LHCN-M2 (cell line): ENCODE measurements around the gene SYMPK. TPM values are rescaled to one million over a fixed set of nuclear protein-coding genes. Genes with fewer than 3 reads are reported as not detected.
A peak's percentile ranks its signal among the peaks of the same experiment; 100 is the strongest.
"Not testable (repeated sequence)": the region's sequence is repeated elsewhere in the genome, so short reads cannot be mapped to it uniquely, and the experiment has no call there.

ENCODE experiments used
- DNase-seq: peaks from one replicate; pipeline ENCODE4 v3.0.0-alpha.2; 2012; ENCODE audit warnings: low read depth
- total RNA-seq: library from RNA; depleted of rRNA; stranded (reverse); fragments of >200 nt; gene quantifications from 2 replicates; pipeline ENCODE4 v1.2.3, GENCODE V29; 2014

Gene SYMPK
- total RNA-seq, 1 experiment from 2014 or later: 35.9 TPM

- no peak for DNase-seq
These were observed 58.6 kb downstream of the SYMPK start for GRCh38 chr19:45804140-45804958.

GRCh38 chr19:45801603-45802175, 61.3 kb downstream of the SYMPK start:
- DNase-seq: no peak

- peak; percentile 64 for DNase-seq
These were observed 62.8 kb downstream of the SYMPK start for GRCh38 chr19:45800070-45800553.

- not testable (repeated sequence) for DNase-seq
These were observed 63.4 kb downstream of the SYMPK start for GRCh38 chr19:45799541-45799940.

- peak; percentile 85 for DNase-seq
These were observed 63.9 kb downstream of the SYMPK start for GRCh38 chr19:45798995-45799517.

GRCh38 chr19:45794627-45795026, 68.3 kb downstream of the SYMPK start:
- no peak for DNase-seq

GRCh38 chr19:45793876-45794275, 69.1 kb downstream of the SYMPK start:
- DNase-seq: no peak

GRCh38 chr19:45793178-45793564, 69.8 kb downstream of the SYMPK start:
- no peak for DNase-seq

- peak; percentile 97 for DNase-seq
These were observed 70.3 kb downstream of the SYMPK start, which contains the start of gene DMWD for GRCh38 chr19:45792470-45793177. Gene DMWD, minus strand, starts transcription at chr19:45792845. Its CDS starts 89 bp downstream, at chr19:45792756.

GRCh38 chr19:45791744-45792469, 71.0 kb downstream of the SYMPK start:
- no peak for DNase-seq

- no peak for DNase-seq
These were observed 72.0 kb downstream of the SYMPK start for GRCh38 chr19:45790942-45791341.

- DNase-seq: no peak
These were observed 73.7 kb downstream of the SYMPK start for GRCh38 chr19:45789035-45789786.

GRCh38 chr19:45786533-45786894, 76.4 kb downstream of the SYMPK start:
- no peak for DNase-seq

- DNase-seq: no peak
These were observed 77.0 kb downstream of the SYMPK start for GRCh38 chr19:45785781-45786532.

- no peak for DNase-seq
These were observed 77.8 kb downstream of the SYMPK start for GRCh38 chr19:45785097-45785496.

- no peak for DNase-seq
These were observed 78.9 kb downstream of the SYMPK start for GRCh38 chr19:45784096-45784495.

- peak; percentile 84 for DNase-seq
These were observed 79.8 kb downstream of the SYMPK start for GRCh38 chr19:45782820-45783785.

- DNase-seq: no peak
These were observed 80.7 kb downstream of the SYMPK start, which contains the start of gene DMPK for GRCh38 chr19:45782162-45782691. Gene DMPK, minus strand, starts transcription at chr19:45782490. Its CDS starts 138 bp downstream, at chr19:45782352.
